Measurements from ENCODE around the gene GDPD5. TPM values are rescaled to one million over a fixed set of nuclear protein-coding genes. Genes with fewer than 3 reads are reported as not detected.

The GDPD5 gene
- total RNA-seq, 1 experiment from 2014 or later: 28.6 TPM

GRCh38 chr11:75523189-75523588 lies 2.6 kb downstream of the GDPD5 start:
- H3K27me3 Mint-ChIP-seq (ENCODE audit: insufficient read depth, unreplicated experiment): no peaks in the 10 kb centered on the region
- no peaks in the 10 kb centered on the region for H3K9me3 Mint-ChIP-seq (ENCODE audit: unreplicated experiment)
- TF ChIP-seq CTCF (IDR thresholded peaks at IDR 0.05; ENCODE audit: insufficient read depth in 1 of 2, low read depth in 1 of 2, low read length in 1 of 2, severe bottlenecking in 1 of 2, unreplicated experiment in 1 of 2): no peak
- CTCF ChIA-PET: interaction anchor here (0.5 to 1.7 kb wide), 4 partner anchors 8 to 263 kb away, joined by 3 to 4 read pairs (median 4); no protein-coding TSS in a partner anchor
- no peaks in the 10 kb centered on the region for H3K36me3 Mint-ChIP-seq (ENCODE audit: insufficient read depth, unreplicated experiment)
- H3K4me1 ChIP-seq: peaks cover 19% of the 10 kb centered on the region
- H3K27ac Mint-ChIP-seq (ENCODE audit: unreplicated experiment): no peak overlapping the region
- intact Hi-C loops (cut with micrococcal nuclease; ENCODE audit: unreplicated experiment): no loop called here
- no peaks in the 10 kb centered on the region for H3K27me3 ChIP-seq (replicated peaks; ENCODE audit: control insufficient read depth, insufficient read depth, low read length)
- H3K4me3 Mint-ChIP-seq (ENCODE audit: unreplicated experiment): no peak overlapping the region
- no peak overlapping the region for H3K4me3 ChIP-seq (ENCODE audit: low read depth, low read length)
- H3K4me1 Mint-ChIP-seq (ENCODE audit: low read depth, unreplicated experiment): peaks cover 7% of the 10 kb centered on the region
- POLR2A ChIA-PET: no interaction called here
- DNase-seq: no peak
- no peaks in the 10 kb centered on the region; the same call in 1 of the 2 replicates for H3K36me3 ChIP-seq (ENCODE audit: control insufficient read depth, insufficient read depth, low read length)
- H3K9me3 ChIP-seq: no peaks in the 10 kb centered on the region
- BruUV-seq (replicated peaks): no TSS peak

- no peaks in the 10 kb centered on the region for H3K36me3 Mint-ChIP-seq (ENCODE audit: insufficient read depth, unreplicated experiment)
- peaks cover 10% of the 10 kb centered on the region for H3K4me1 Mint-ChIP-seq (ENCODE audit: low read depth, unreplicated experiment)
- no peak overlapping the region for H3K4me3 Mint-ChIP-seq (ENCODE audit: unreplicated experiment)
- no peak overlapping the region for H3K27ac Mint-ChIP-seq (ENCODE audit: unreplicated experiment)
- CTCF ChIA-PET: interaction anchor here (0.5 to 2.7 kb wide), 6 partner anchors 8 to 264 kb away, joined by 3 to 12 read pairs (median 4); no protein-coding TSS in a partner anchor
- H3K4me1 ChIP-seq: peaks cover 24% of the 10 kb centered on the region
- DNase-seq: no peak
- no peaks in the 10 kb centered on the region for H3K9me3 Mint-ChIP-seq (ENCODE audit: unreplicated experiment)
- H3K4me3 ChIP-seq (ENCODE audit: low read depth, low read length): no peak overlapping the region
- H3K9me3 ChIP-seq: no peaks in the 10 kb centered on the region
- H3K27me3 ChIP-seq (replicated peaks; ENCODE audit: control insufficient read depth, insufficient read depth, low read length): no peaks in the 10 kb centered on the region
- no peaks in the 10 kb centered on the region for H3K27me3 Mint-ChIP-seq (ENCODE audit: insufficient read depth, unreplicated experiment)
- intact Hi-C loops (cut with micrococcal nuclease; ENCODE audit: unreplicated experiment): no loop called here
- BruUV-seq (replicated peaks): no TSS peak
- POLR2A ChIA-PET: no interaction called here
- no peaks in the 10 kb centered on the region; the same call in 1 of the 2 replicates for H3K36me3 ChIP-seq (ENCODE audit: control insufficient read depth, insufficient read depth, low read length)
- TF ChIP-seq CTCF (IDR thresholded peaks at IDR 0.05; ENCODE audit: insufficient read depth in 1 of 2, low read depth in 1 of 2, low read length in 1 of 2, severe bottlenecking in 1 of 2, unreplicated experiment in 1 of 2): no peak
These were observed 3.3 kb downstream of the GDPD5 start for GRCh38 chr11:75522286-75523044.

DNA sequence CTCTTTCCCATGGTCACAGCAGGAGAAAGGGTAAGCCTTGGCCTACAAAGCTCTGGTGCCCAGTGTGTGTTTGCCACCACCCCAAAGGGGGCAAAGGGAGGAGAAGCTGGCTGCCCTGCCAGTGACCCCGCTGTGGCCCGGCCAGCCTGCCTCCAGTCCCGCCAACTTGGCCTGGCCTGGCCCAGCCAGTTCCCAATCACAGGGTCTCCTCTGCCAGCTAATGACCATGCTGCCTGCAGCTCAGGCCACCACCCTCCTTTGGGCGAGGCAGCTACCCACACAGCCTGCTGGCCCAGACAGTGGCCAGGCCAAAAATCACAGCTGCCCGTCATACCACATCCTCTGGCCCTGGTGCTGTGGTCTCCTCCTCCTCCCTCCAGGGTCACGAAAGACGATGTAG lies 5.1 kb downstream of the GDPD5 start:
- Histone ChIP-seq H3K9me3 (no peaks in the 10 kb centered on the region), H3K36me3 (ENCODE audit: control insufficient read depth, insufficient read depth, low read length) (no peaks in the 10 kb centered on the region; the same call in 1 of the 2 replicates), H3K4me1 (peaks cover 38% of the 10 kb centered on the region), H3K27me3 (replicated peaks; ENCODE audit: control insufficient read depth, insufficient read depth, low read length) (no peaks in the 10 kb centered on the region), H3K4me3 (ENCODE audit: low read depth, low read length) (no peak overlapping the region)
- ChIA-PET POLR2A (interaction anchor here (0.5 kb wide), 1 partner anchor 10 kb away, joined by 7 read pairs; no protein-coding TSS in a partner anchor), CTCF (interaction anchor here (0.6 to 2.7 kb wide), 4 partner anchors 10 to 140 kb away, joined by 3 to 12 read pairs (median 4); no protein-coding TSS in a partner anchor)
- intact Hi-C loops (cut with micrococcal nuclease; ENCODE audit: unreplicated experiment): no loop called here
- Mint-ChIP-seq H3K4me3 (ENCODE audit: unreplicated experiment) (no peak overlapping the region), H3K4me1 (ENCODE audit: low read depth, unreplicated experiment) (peaks cover 14% of the 10 kb centered on the region), H3K9me3 (ENCODE audit: unreplicated experiment) (no peaks in the 10 kb centered on the region), H3K27ac (ENCODE audit: unreplicated experiment) (no peak overlapping the region), H3K27me3 (ENCODE audit: insufficient read depth, unreplicated experiment) (no peaks in the 10 kb centered on the region), H3K36me3 (ENCODE audit: insufficient read depth, unreplicated experiment) (no peaks in the 10 kb centered on the region)
- no peak for TF ChIP-seq CTCF (IDR thresholded peaks at IDR 0.05; ENCODE audit: insufficient read depth in 1 of 2, low read depth in 1 of 2, low read length in 1 of 2, severe bottlenecking in 1 of 2, unreplicated experiment in 1 of 2)
- no peak for DNase-seq
- no TSS peak for BruUV-seq (replicated peaks)

All from Caco-2 (cell line).